ENCODE results near the gene CFAP107. TPM values are rescaled to one million over a fixed set of nuclear protein-coding genes. Genes with fewer than 3 reads are reported as not detected.

Gene CFAP107
- total and polyA plus RNA-seq, 4 donors: not detected

DNA sequence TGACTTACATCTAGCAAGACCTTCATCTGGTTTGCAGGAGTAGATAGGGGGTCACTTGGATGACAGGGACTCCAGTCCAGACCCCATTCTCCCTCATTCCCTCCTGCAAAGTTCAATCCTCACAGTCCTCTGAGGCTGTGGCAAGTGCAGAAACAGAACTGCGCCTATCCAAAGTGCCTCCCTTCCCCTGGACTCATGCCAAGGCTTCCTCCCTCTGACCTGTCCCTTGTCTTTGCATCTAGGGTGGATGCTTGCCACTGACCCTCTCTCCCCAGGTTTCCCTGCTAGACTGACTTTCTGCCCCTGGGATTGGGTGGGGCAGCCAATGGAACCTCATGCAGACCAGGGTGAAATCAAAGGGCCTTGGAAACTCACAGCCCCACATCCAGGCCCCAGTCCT is 63.9 kb downstream of the CFAP107 start:
- Histone ChIP-seq H3K36me3 (ENCODE audit: control insufficient read depth in 4 of 4, insufficient read depth in 3 of 4, low read depth in 1 of 4, low read length in 3 of 4) (no peaks in the 10 kb centered on the region), H3K27ac (ENCODE audit: low read depth in 1 of 2, low read length in 2 of 2) (no peak overlapping the region), H3K9ac (ENCODE audit: low read depth in 1 of 2, low read length in 2 of 2) (no peak overlapping the region), H3K4me3 (ENCODE audit: low read depth in 1 of 3, low read length in 3 of 3) (no peak overlapping the region), H3K9me3 (ENCODE audit: control insufficient read depth in 4 of 4, low read length in 3 of 4) (no peaks in the 10 kb centered on the region), H3K27me3 (ENCODE audit: control insufficient read depth in 4 of 4, insufficient read depth in 4 of 4, low read length in 3 of 4) (peaks cover 0 to 3% (median 0%) of the 10 kb centered on the region in 4 donors), H3K4me1 (ENCODE audit: control insufficient read depth in 4 of 4, insufficient read depth in 4 of 4, low read length in 3 of 4) (no peaks in the 10 kb centered on the region)
- 90% methylated on average over 1 of the region's 1 CpG for WGBS
- TF ChIP-seq SP1 (IDR thresholded peaks at IDR 0.05) (no peak), FOXA1 (IDR thresholded peaks at IDR 0.05) (no peak), TAF1 (conservative IDR thresholded peaks at IDR 0.05) (no peak)
- TF ChIP-seq, protein P1, sequence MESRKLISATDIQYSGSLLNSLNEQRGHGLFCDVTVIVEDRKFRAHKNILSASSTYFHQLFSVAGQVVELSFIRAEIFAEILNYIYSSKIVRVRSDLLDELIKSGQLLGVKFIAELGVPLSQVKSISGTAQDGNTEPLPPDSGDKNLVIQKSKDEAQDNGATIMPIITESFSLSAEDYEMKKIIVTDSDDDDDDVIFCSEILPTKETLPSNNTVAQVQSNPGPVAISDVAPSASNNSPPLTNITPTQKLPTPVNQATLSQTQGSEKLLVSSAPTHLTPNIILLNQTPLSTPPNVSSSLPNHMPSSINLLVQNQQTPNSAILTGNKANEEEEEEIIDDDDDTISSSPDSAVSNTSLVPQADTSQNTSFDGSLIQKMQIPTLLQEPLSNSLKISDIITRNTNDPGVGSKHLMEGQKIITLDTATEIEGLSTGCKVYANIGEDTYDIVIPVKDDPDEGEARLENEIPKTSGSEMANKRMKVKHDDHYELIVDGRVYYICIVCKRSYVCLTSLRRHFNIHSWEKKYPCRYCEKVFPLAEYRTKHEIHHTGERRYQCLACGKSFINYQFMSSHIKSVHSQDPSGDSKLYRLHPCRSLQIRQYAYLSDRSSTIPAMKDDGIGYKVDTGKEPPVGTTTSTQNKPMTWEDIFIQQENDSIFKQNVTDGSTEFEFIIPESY (IDR thresholded peaks at IDR 0.05): no peak
- TF ChIP-seq, protein P2, sequence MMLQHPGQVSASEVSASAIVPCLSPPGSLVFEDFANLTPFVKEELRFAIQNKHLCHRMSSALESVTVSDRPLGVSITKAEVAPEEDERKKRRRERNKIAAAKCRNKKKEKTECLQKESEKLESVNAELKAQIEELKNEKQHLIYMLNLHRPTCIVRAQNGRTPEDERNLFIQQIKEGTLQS (IDR thresholded peaks at IDR 0.05): no peak
- DNase-seq (ENCODE audit: low spot score): no peak

GRCh38 chr1:12810691-12811408 is 64.8 kb downstream of the CFAP107 start:
- H3K27me3 ChIP-seq (ENCODE audit: control insufficient read depth in 4 of 4, insufficient read depth in 4 of 4, low read length in 3 of 4): peaks cover 0 to 3% (median 0%) of the 10 kb centered on the region in 4 donors
- H3K27ac ChIP-seq (ENCODE audit: low read depth in 1 of 2, low read length in 2 of 2): no peak overlapping the region
- no peak for TF ChIP-seq HNF4A (conservative IDR thresholded peaks at IDR 0.05)
- no peak for TF ChIP-seq REST (IDR thresholded peaks at IDR 0.05)
- TF ChIP-seq JUND (IDR thresholded peaks at IDR 0.05): no peak
- TF ChIP-seq, protein P2 (IDR thresholded peaks at IDR 0.05): no peak
- no peak for TF ChIP-seq HNF4G (IDR thresholded peaks at IDR 0.05)
- TF ChIP-seq FOXA1 (IDR thresholded peaks at IDR 0.05): no peak
- no peak for TF ChIP-seq RXRA (IDR thresholded peaks at IDR 0.05)
- no peak overlapping the region for H3K9ac ChIP-seq (ENCODE audit: low read depth in 1 of 2, low read length in 2 of 2)
- no peak for DNase-seq (ENCODE audit: low spot score)
- no peaks in the 10 kb centered on the region for H3K36me3 ChIP-seq (ENCODE audit: control insufficient read depth in 4 of 4, insufficient read depth in 3 of 4, low read depth in 1 of 4, low read length in 3 of 4)
- H3K4me1 ChIP-seq (ENCODE audit: control insufficient read depth in 4 of 4, insufficient read depth in 4 of 4, low read length in 3 of 4): no peaks in the 10 kb centered on the region
- WGBS: 64% methylated on average over 5 of the region's 5 CpGs
- no peaks in the 10 kb centered on the region for H3K9me3 ChIP-seq (ENCODE audit: control insufficient read depth in 4 of 4, low read length in 3 of 4)
- H3K4me3 ChIP-seq (ENCODE audit: low read depth in 1 of 3, low read length in 3 of 3): no peak overlapping the region

- H3K9me3 ChIP-seq (ENCODE audit: control insufficient read depth in 4 of 4, low read length in 3 of 4): no peaks in the 10 kb centered on the region
- DNase-seq (ENCODE audit: low spot score): no peak
- H3K4me3 ChIP-seq (ENCODE audit: low read depth in 1 of 3, low read length in 3 of 3): no peak overlapping the region
- H3K4me1 ChIP-seq (ENCODE audit: control insufficient read depth in 4 of 4, insufficient read depth in 4 of 4, low read length in 3 of 4): no peaks in the 10 kb centered on the region
- H3K9ac ChIP-seq (ENCODE audit: low read depth in 1 of 2, low read length in 2 of 2): no peak overlapping the region
- 55% methylated on average over 2 of the region's 2 CpGs for WGBS
- H3K27ac ChIP-seq (ENCODE audit: low read depth in 1 of 2, low read length in 2 of 2): no peak overlapping the region
- TF ChIP-seq, protein P3, sequence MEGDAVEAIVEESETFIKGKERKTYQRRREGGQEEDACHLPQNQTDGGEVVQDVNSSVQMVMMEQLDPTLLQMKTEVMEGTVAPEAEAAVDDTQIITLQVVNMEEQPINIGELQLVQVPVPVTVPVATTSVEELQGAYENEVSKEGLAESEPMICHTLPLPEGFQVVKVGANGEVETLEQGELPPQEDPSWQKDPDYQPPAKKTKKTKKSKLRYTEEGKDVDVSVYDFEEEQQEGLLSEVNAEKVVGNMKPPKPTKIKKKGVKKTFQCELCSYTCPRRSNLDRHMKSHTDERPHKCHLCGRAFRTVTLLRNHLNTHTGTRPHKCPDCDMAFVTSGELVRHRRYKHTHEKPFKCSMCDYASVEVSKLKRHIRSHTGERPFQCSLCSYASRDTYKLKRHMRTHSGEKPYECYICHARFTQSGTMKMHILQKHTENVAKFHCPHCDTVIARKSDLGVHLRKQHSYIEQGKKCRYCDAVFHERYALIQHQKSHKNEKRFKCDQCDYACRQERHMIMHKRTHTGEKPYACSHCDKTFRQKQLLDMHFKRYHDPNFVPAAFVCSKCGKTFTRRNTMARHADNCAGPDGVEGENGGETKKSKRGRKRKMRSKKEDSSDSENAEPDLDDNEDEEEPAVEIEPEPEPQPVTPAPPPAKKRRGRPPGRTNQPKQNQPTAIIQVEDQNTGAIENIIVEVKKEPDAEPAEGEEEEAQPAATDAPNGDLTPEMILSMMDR (IDR thresholded peaks at IDR 0.05; ENCODE audit: low read depth, low read length, missing input control): no peak
- H3K27me3 ChIP-seq (ENCODE audit: control insufficient read depth in 4 of 4, insufficient read depth in 4 of 4, low read length in 3 of 4): peaks cover 0 to under 1% (median 0%) of the 10 kb centered on the region in 4 donors
- no peaks in the 10 kb centered on the region for H3K36me3 ChIP-seq (ENCODE audit: control insufficient read depth in 4 of 4, insufficient read depth in 3 of 4, low read depth in 1 of 4, low read length in 3 of 4)
These were observed 65.4 kb downstream of the CFAP107 start for GRCh38 chr1:12811409-12811784.
